Muscle layer of colon (tissue), 2 donors: ENCODE results near the gene DUSP3.

Experiments used
- H3K27ac ChIP-seq: one replicate; pipeline ENCODE4 v1.7.0; 2013; ENCODE audit warnings: low read depth, mild to moderate bottlenecking, low read length, moderate library complexity
- H3K27me3 ChIP-seq, 2 donors: one replicate each; pipeline ENCODE4 v1.7.0; 2013; ENCODE audit warnings: low read length in 2 of 2, mild to moderate bottlenecking in 2 of 2; ENCODE audit not compliant: insufficient read depth in 2 of 2, control insufficient read depth in 1 of 2
- H3K36me3 ChIP-seq: one replicate; pipeline ENCODE4 v1.7.0; 2013; ENCODE audit warnings: mild to moderate bottlenecking, low read length; ENCODE audit not compliant: insufficient read depth
- H3K4me1 ChIP-seq: one replicate; pipeline ENCODE4 v1.7.0; 2013; ENCODE audit warnings: mild to moderate bottlenecking, low read length; ENCODE audit not compliant: insufficient read depth
- H3K4me3 ChIP-seq, 2 donors: one replicate each; pipeline ENCODE4 v1.7.0; 2013; ENCODE audit warnings: low read length in 2 of 2, low read depth in 1 of 2, mild to moderate bottlenecking in 1 of 2, moderate library complexity in 1 of 2
- H3K9ac ChIP-seq: one replicate; pipeline ENCODE4 v1.7.0; 2013; ENCODE audit warnings: low read length
- H3K9me3 ChIP-seq: one replicate; pipeline ENCODE4 v1.7.0; 2013; ENCODE audit warnings: mild to moderate bottlenecking, low read length
- donor health status: abdominal sarcoma.
- donor health status: Adenocarcinoma of cecum.

Gene DUSP3

DNA sequence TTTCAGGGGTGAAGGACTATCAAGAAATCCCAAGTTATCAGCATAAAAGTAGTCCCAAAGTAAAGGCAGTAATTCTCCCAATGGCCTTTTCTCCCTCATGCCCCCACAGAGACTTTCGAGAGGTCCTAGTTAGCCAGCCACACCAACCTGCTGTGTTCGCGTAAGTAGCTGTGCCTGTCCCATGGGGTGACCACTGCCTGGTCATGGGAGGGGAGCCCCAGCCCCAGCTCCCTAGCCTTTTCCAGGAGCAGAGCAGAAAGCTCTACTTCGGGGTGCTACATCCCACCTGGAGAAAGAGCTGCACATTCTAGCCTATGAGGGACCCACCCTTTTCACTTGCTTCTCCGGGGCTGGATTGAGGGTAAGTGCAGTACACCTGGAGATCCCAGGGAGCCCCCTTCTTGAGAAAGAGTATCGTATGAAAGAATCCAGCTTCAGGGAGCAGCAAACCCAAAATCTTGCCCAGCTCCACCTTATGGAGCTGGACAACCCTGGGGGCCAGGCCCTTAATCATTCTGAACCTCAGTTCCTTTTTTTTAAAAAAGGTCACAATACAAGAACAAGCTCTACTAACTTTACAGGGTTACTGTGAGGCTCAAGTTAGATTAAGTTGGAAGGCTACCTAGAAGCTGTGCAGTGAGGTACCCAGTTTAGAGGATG lies 11.6 kb downstream of the DUSP3 start:
- H3K9me3 ChIP-seq, result no peaks in the 10 kb centered on the region
- no peaks in the 10 kb centered on the region for H3K4me1 ChIP-seq
- peaks cover 67% of the 10 kb centered on the region for H3K36me3 ChIP-seq
- H3K4me3 ChIP-seq, result no peak overlapping the region
- no peaks in the 10 kb centered on the region for H3K27me3 ChIP-seq
- H3K27ac ChIP-seq, result no peak overlapping the region
- no peak overlapping the region for H3K9ac ChIP-seq

DNA sequence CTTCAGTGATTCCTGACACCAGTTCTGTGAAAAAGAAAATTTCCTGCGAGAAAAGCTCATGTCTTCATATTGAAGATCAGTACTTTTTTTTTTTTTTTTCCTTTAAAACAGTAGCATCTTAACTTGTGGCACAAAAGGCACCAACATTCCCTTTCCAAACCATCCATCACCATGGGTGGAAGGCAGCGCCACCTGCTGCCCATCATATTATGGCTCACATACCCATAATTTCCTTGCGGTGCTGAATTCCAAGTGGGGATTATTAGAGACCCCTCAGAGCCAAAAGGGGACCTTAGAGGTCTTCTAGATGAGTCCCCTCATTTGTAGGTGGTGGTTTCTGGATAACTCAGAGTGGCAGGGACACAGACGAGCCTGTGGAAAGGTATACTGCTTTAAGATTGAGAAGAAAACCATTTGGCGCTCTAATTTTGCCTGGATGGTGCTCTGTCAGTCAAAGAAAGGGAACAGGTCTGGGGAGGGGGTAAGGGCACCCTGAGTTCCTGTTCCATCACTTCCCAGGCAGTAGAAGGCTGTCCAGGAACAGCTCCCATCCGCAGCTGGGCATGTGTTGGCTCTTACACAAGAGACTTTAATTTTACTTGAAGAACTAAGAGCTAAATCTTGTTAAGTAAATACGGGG lies 12.2 kb downstream of the DUSP3 start:
- H3K9ac ChIP-seq, result no peak overlapping the region
- no peaks in the 10 kb centered on the region for H3K27me3 ChIP-seq
- H3K36me3 ChIP-seq, result peaks cover 62% of the 10 kb centered on the region
- H3K4me3 ChIP-seq, result no peak overlapping the region
- no peaks in the 10 kb centered on the region for H3K9me3 ChIP-seq
- H3K27ac ChIP-seq, result no peak overlapping the region
- no peaks in the 10 kb centered on the region for H3K4me1 ChIP-seq

DNA sequence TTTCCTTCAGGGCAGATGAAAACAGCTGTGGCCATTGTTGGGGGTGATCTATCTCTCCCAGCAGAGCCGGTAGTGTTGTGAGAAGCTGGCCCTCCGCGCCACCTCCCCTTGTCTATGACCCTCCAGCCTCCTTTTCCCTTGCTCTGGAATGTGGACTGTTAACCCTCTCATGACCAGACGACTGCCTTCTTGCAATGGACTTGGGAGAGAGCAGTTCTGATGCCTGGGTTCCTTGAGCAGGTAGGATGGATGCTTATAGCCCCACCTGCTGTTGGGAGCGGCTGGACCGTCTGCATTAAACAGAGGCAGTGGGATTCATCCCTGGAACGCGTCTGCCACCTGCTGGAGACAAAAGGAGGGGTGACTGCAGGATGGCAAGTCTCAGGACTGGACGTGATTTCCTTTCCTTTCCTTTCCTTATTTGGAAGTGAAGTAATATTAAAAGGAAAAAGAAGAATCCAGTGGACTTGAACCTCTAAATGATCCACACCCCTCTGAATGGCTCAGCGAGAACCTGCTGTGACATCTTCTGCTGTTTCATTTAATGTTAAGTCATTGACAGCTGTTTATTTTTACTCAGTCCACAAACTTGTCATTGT lies 18.4 kb downstream of the DUSP3 start:
- Histone ChIP-seq H3K27ac (peak overlapping the region; percentile 39), H3K36me3 (peaks cover 9% of the 10 kb centered on the region), H3K9ac (no peak overlapping the region), H3K4me1 (peaks cover 9% of the 10 kb centered on the region), H3K27me3 (peaks cover 15 to 19% of the 10 kb centered on the region in 2 donors), H3K4me3 (peak overlapping the region in 1 of 2 donors; percentile 32), H3K9me3 (no peaks in the 10 kb centered on the region)

DNA sequence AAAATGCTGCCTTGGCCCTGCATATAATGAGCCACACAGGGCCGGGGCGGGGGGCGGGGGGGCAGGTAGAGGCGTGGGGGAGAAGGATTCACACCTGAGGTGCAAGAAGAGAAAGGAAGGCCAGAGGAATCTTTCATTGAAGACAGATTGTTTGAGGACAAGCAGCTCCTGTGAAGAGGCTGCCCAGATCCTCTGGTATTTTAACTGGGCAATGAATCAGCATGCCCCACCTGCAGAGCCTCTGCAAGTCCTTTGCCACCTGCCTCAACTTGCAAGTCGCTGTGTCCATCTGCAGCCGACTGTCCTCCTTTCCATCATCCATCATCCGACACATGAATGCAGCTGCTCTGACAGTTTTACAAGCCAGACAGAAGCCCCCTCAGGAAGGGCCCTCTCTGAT lies 18.9 kb downstream of the DUSP3 start:
- Histone ChIP-seq H3K27me3 (peaks cover 17 to 24% of the 10 kb centered on the region in 2 donors), H3K9me3 (no peaks in the 10 kb centered on the region), H3K36me3 (peaks cover 5% of the 10 kb centered on the region), H3K27ac (no peak overlapping the region), H3K4me1 (peaks cover 9% of the 10 kb centered on the region), H3K9ac (no peak overlapping the region), H3K4me3 (no peak overlapping the region)

DNA sequence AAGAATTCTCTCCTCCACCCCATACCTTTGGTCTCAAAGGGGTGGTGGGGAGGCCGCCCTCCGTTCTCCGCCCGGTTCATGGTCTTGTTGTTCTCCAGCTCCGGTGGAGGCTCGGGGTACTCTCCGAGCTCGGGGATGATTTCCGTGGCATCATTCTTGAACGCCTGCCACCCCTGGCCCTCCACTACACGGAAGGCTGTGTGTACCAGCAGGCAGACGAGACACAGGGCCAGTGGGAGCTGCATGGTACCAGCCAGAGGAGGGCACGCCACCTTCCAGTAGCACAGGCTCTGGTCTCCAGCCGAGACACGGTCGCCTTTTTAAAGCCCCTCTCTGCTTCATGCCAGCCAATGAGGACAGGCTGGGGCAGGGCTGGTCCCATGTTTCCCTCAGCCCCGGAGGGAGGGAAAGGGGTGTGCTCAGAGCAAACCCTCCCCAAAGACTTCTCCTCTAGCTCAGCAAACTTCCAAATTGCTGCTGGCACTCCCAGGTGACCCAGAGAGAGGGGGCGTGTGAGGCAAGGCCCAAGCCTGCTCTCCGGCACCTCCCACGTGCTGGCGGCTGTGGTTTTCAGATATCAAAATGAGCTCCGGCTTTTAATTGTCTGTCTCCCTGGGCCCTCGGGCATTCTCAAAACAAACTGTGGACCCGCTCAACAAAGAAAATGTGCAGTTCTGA lies 20.1 kb downstream of the DUSP3 start, which contains the start of gene SOST:
Gene SOST, minus strand, starts transcription at position 295 of the 678 bp plus-strand sequence. Its CDS starts 50 bp downstream, at position 245.
- Histone ChIP-seq H3K9me3 (no peaks in the 10 kb centered on the region), H3K27ac (no peak within 1 kb of the TSS), H3K4me3 (no peak within 1 kb of the TSS), H3K36me3 (no peaks in the 10 kb centered on the region), H3K4me1 (peaks cover 9% of the 10 kb centered on the region), H3K27me3 (peaks cover 27 to 29% of the 10 kb centered on the region in 2 donors), H3K9ac (no peak within 1 kb of the TSS)

DNA sequence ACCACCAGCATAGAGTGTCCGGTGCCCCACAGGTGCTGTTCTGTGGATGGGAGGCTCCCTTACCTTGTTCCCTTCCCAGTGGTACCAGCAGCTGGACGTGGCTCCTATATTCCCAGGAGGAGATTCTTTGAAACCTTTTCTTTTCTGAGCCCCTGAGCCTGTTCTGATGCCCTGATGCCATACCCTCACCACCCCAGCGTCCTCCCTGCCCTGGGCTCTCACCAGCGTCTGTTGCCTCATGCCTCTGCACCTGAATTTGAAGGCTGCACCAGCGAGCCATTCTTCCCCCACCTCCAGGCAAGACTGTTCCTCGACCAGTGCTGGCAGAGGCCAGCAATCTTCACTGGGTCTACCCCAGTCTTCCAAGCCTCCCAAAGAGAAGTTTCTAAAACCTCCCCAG lies 20.7 kb downstream of the DUSP3 start:
- H3K9me3 ChIP-seq, result no peaks in the 10 kb centered on the region

DNA sequence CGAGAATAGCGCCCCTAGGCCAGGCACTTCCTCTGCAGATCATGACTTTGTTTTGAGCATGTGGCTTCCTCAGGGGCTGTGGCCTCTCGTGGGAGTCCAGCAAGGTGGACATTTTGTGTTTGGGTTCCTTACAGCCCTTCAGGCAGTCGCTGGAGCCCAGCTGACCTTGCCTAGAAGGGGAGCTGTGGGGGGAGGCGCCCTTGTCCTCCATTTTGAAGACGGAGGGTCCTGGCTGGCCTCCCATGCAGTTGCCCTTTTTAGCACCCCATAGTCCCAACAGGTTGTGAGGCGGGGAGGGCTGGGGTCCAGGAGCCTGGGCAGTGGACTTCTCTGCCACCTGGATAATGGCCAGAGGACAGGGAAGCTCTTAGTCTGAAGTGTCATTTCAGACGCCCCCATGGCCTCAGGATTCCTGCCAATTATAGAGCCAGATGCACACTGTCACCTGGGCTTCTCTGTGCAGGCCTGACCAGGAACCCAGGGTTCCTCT lies 21.6 kb downstream of the DUSP3 start:
- H3K36me3 ChIP-seq, result no peaks in the 10 kb centered on the region
- H3K27me3 ChIP-seq, result peaks cover 27 to 32% of the 10 kb centered on the region in 2 donors
- no peaks in the 10 kb centered on the region for H3K9me3 ChIP-seq
- H3K4me3 ChIP-seq, result no peak overlapping the region
- no peak overlapping the region for H3K27ac ChIP-seq
- H3K9ac ChIP-seq, result no peak overlapping the region
- H3K4me1 ChIP-seq, result peaks cover 9% of the 10 kb centered on the region

More for the DNA sequence above, 20.7 kb downstream of the DUSP3 start:
- H3K9ac ChIP-seq, result no peak overlapping the region
- peaks cover 9% of the 10 kb centered on the region for H3K4me1 ChIP-seq
- H3K27me3 ChIP-seq, result peaks cover 27 to 30% of the 10 kb centered on the region in 2 donors
- no peak overlapping the region for H3K4me3 ChIP-seq
- H3K27ac ChIP-seq, result no peak overlapping the region
- no peaks in the 10 kb centered on the region for H3K36me3 ChIP-seq

DNA sequence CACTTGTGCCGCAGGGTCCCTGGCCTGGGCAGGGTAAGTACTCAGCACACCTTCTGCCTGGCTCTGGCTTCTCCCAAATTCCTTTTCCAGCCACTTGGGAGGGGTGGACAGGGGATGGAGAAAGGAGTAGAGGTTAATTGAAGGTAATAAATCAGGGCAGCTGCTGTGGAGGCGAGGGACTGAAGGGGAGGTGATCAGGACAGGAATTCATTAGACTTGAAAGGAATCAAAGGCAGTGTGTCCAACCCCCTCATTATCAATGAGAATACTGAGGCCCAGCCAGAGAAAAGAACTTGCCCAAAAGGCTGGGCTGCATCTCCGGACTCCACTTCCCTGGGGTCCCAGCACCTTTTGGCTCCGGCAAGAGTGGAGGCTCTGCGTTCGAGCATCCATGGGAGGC lies 22.6 kb downstream of the DUSP3 start:
- H3K9me3 ChIP-seq, result no peaks in the 10 kb centered on the region
- H3K4me3 ChIP-seq, result no peak overlapping the region
- H3K36me3 ChIP-seq, result no peaks in the 10 kb centered on the region
- H3K4me1 ChIP-seq, result peaks cover 9% of the 10 kb centered on the region
- H3K27ac ChIP-seq, result no peak overlapping the region
- H3K27me3 ChIP-seq, result peaks cover 27 to 36% of the 10 kb centered on the region in 2 donors
- H3K9ac ChIP-seq, result no peak overlapping the region

DNA sequence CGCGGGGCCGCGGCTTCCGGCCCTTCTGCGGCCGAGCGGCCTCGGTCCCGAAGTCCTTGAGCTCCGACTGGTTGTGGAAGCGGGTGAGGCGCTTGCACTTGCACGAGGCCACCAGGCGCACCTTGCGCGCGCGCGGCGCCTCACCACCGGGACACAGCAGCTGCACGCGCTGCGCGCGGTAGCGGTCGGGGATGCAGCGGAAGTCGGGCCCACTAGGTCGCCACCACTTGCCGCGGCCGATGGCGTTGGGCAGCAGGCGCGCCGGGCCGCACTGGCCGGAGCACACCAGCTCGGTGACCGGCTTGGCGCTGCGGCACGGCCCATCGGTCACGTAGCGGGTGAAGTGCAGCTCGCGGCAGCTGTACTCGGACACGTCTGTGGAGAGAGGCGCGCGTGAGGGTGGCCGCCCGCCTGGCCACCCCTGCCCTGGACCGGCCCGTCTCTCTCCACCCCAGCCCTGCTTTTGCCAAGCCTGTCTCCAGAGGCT lies 23.3 kb downstream of the DUSP3 start:
- Histone ChIP-seq H3K9ac (no peak overlapping the region), H3K27ac (no peak overlapping the region)

DNA sequence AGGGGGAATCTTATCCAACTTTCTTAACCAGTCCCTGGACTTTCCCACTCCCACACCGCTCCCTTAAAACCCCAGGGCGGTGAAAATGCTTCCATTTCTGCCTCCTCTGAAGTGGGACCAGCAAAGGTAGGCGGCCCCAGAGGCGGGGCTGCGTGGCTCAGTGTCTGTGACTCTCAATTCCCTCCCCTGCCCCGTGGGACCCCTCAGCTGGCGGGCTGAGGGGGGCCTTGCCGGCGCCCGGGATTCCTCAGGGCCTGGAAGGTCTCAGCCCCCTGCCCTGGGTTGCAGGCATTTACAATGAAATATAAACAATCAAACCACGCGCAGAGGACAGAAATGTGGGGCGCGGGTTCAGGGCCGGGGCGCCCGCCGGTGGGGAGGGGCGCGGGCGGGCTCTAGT lies 23.8 kb downstream of the DUSP3 start:
- H3K27ac ChIP-seq, result no peak overlapping the region
- H3K36me3 ChIP-seq, result no peaks in the 10 kb centered on the region
- H3K4me1 ChIP-seq, result no peaks in the 10 kb centered on the region
- no peak overlapping the region for H3K9ac ChIP-seq
- no peak overlapping the region for H3K4me3 ChIP-seq
- H3K27me3 ChIP-seq, result peaks cover 27 to 36% of the 10 kb centered on the region in 2 donors
- H3K9me3 ChIP-seq, result no peaks in the 10 kb centered on the region

More for the DNA sequence above, 23.3 kb downstream of the DUSP3 start:
- H3K9me3 ChIP-seq, result no peaks in the 10 kb centered on the region
- peaks cover 4% of the 10 kb centered on the region for H3K4me1 ChIP-seq
- H3K36me3 ChIP-seq, result no peaks in the 10 kb centered on the region
- H3K27me3 ChIP-seq, result peaks cover 27 to 36% of the 10 kb centered on the region in 2 donors
- H3K4me3 ChIP-seq, result no peak overlapping the region
